Right renal cortex interstitium (tissue), 3 donors: ENCODE data around the gene PDZRN3. TPM values are rescaled to one million over a fixed set of nuclear protein-coding genes. Genes with fewer than 3 reads are reported as not detected.
A peak's percentile ranks its signal among the peaks of the same experiment; 100 is the strongest.

Experiments
- DNase-seq, 3 donors: peaks; one replicate each; pipeline ENCODE4 v3.0.0-alpha.2; 2013; ENCODE audit warnings: low read depth in 3 of 3, low spot score in 2 of 3
- polyA plus RNA-seq, 3 donors: library from polyadenylated mRNA; unstranded; fragments of 120-200 nt; gene quantifications; one replicate each; pipeline ENCODE4 v1.2.1, GENCODE V29; 2013; ENCODE audit not compliant: insufficient read length in 3 of 3

Gene PDZRN3
- polyA plus RNA-seq, 3 donors, result 40.3 to 48.8 (median 43.8) TPM

GRCh38 chr3:73530022-73530396 lies 94.7 kb downstream of the PDZRN3 start:
- no peak for DNase-seq

- no peak for DNase-seq
Measured at GRCh38 chr3:73529308-73530021, 95.3 kb downstream of the PDZRN3 start.

GRCh38 chr3:73525591-73525990 lies 99.2 kb downstream of the PDZRN3 start:
- DNase-seq, result no peak

- DNase-seq, result no peak
Measured at GRCh38 chr3:73523661-73524060, 101.1 kb downstream of the PDZRN3 start.

- no peak for DNase-seq
Measured at GRCh38 chr3:73521734-73522336, 102.9 kb downstream of the PDZRN3 start.

GRCh38 chr3:73520931-73521461 lies 103.7 kb downstream of the PDZRN3 start:
- DNase-seq, result no peak

GRCh38 chr3:73516631-73517030 lies 108.1 kb downstream of the PDZRN3 start:
- DNase-seq, result no peak

GRCh38 chr3:73513260-73513659 lies 111.5 kb downstream of the PDZRN3 start:
- DNase-seq, result no peak

- no peak for DNase-seq
Measured at GRCh38 chr3:73511571-73512525, 112.9 kb downstream of the PDZRN3 start.

GRCh38 chr3:73510784-73511183 lies 114.0 kb downstream of the PDZRN3 start:
- DNase-seq, result no peak

- DNase-seq, result no peak
Measured at GRCh38 chr3:73510334-73510733, 114.4 kb downstream of the PDZRN3 start.

- no peak for DNase-seq
Measured at GRCh38 chr3:73509816-73510215, 114.9 kb downstream of the PDZRN3 start.

- DNase-seq, result no peak
Measured at GRCh38 chr3:73509066-73509465, 115.7 kb downstream of the PDZRN3 start.

- DNase-seq, result no peak
Measured at GRCh38 chr3:73508330-73508954, 116.3 kb downstream of the PDZRN3 start.

- DNase-seq, result no peak
Measured at GRCh38 chr3:73504852-73505251, 119.9 kb downstream of the PDZRN3 start.

GRCh38 chr3:73504239-73504638 lies 120.5 kb downstream of the PDZRN3 start:
- DNase-seq, result no peak

GRCh38 chr3:73503781-73504180 lies 121.0 kb downstream of the PDZRN3 start:
- no peak for DNase-seq

- DNase-seq, result peak in 2 of 3 donors; percentile 60 to 68
Measured at GRCh38 chr3:73502609-73503583, 121.8 kb downstream of the PDZRN3 start.

- DNase-seq, result no peak
Measured at GRCh38 chr3:73500321-73500720, 124.4 kb downstream of the PDZRN3 start.
